Gastroesophageal sphincter (tissue), 4 donors: ENCODE data around the gene EEF1A1. TPM values are rescaled to one million over a fixed set of nuclear protein-coding genes. Genes with fewer than 3 reads are reported as not detected.

Source experiments
- ATAC-seq: fragments of 150-250 bp; one replicate; pipeline ENCODE4 v1.9.1; 2016; ENCODE audit warnings: mild to moderate bottlenecking, moderate library complexity
- H3K27ac ChIP-seq, 4 donors: fragments of 200-600 bp; sonication (generic) in 3 of 4; 1 replicate in 3 of 4; 2 replicates in 1 of 4; pipeline ENCODE4 v1.5.1; 2016 to 2019
- H3K27me3 ChIP-seq: fragments of 200-600 bp; sonication (generic); one replicate; pipeline ENCODE4 v1.5.1; 2019
- H3K36me3 ChIP-seq, 2 donors: fragments of 200-600 bp; sonication (generic); one replicate each; pipeline ENCODE4 v1.5.1; 2019; ENCODE audit warnings: control low read depth in 1 of 2
- H3K4me1 ChIP-seq, 3 donors: fragments of 200-600 bp; sonication (generic); 1 replicate in 2 of 3; 2 replicates in 1 of 3; pipeline ENCODE4 v1.5.1; 2016 to 2019; ENCODE audit warnings: control low read depth in 2 of 3
- H3K4me3 ChIP-seq, 2 donors: fragments of 200-600 bp; sonication (generic); one replicate each; pipeline ENCODE4 v1.5.1; 2019; ENCODE audit warnings: mild to moderate bottlenecking in 1 of 2, moderate library complexity in 1 of 2
- H3K9me3 ChIP-seq, 3 donors: fragments of 200-600 bp; sonication (generic); one replicate each; pipeline ENCODE4 v1.5.1; 2017 to 2019; ENCODE audit warnings: control low read depth in 2 of 3
- CTCF ChIP-seq, 4 experiments: fragments of 200-600 bp in 2 of 4; fragments of 450-650 bp in 2 of 4; sonication (generic) in 1 of 4; IDR thresholded peaks; one replicate each; pipeline ENCODE4 v1.5.1; 2017 to 2019; ENCODE audit warnings: antibody characterized with exemption in 4 of 4, mild to moderate bottlenecking in 2 of 4, moderate library complexity in 2 of 4
- EP300 ChIP-seq: sonication (generic); formaldehyde crosslinking; IDR thresholded peaks from one replicate; pipeline ENCODE4 v1.6.1; 2017; ENCODE audit warnings: antibody characterized with exemption, mild to moderate bottlenecking
- POLR2A ChIP-seq, 2 donors: fragments of 450-650 bp; IDR thresholded peaks; one replicate each; pipeline ENCODE4 v1.6.1; 2017; ENCODE audit warnings: antibody characterized with exemption in 2 of 2, mild to moderate bottlenecking in 2 of 2, moderate library complexity in 1 of 2
- POLR2AphosphoS5 ChIP-seq: sonication (generic); formaldehyde crosslinking; IDR thresholded peaks from one replicate; pipeline ENCODE4 v1.6.1; 2017; ENCODE audit warnings: antibody characterized with exemption
- WGBS, 2 donors: methylation state at CpG; one replicate each; pipeline ENCODE4 v1.1.5; 2018; ENCODE audit warnings: low coverage in 1 of 2; 5-methylcytosine and 5-hydroxymethylcytosine counted together
- total RNA-seq, 4 donors: library from RNA; depleted of rRNA; stranded (reverse); fragments of >200 nt; gene quantifications; one replicate each; pipeline ENCODE4 v1.1.0, GENCODE V29; 2016

EEF1A1 gene
- total RNA-seq, 4 donors from 2014 or later = 7,131 to 12,070 (median 10,987) TPM

- 22 to 31% methylated on average over 3 to 4 of the region's 4 CpGs for WGBS, 2 donors
- no peak for ATAC-seq
These were observed 5.6 kb downstream of the EEF1A1 start for GRCh38 chr6:73515204-73515655.

GRCh38 chr6:73514746-73515110 lies 6.1 kb downstream of the EEF1A1 start:
- Histone ChIP-seq H3K27me3 (no peaks in the 10 kb centered on the region), H3K9me3 (no peaks in the 10 kb centered on the region), H3K36me3 (peaks cover 0 to 63% of the 10 kb centered on the region in 2 donors), H3K4me3 (no peak overlapping the region), H3K27ac (peak overlapping the region in 1 of 4 donors; percentile 56), H3K4me1 (peaks cover 3 to 60% (median 30%) of the 10 kb centered on the region in 3 donors)
- ATAC-seq = no peak
- WGBS, 2 donors = 47 to 53% methylated on average over 3 of the region's 3 CpGs
- TF ChIP-seq EP300 = no peak
- no peak for TF ChIP-seq POLR2A (IDR thresholded peaks at IDR 0.05)
- no peak for TF ChIP-seq POLR2AphosphoS5
- no peak for TF ChIP-seq CTCF (IDR thresholded peaks at IDR 0.05)

More at GRCh38 chr6:73515204-73515655, 5.6 kb downstream of the EEF1A1 start:
- Histone ChIP-seq H3K4me3 (no peak overlapping the region), H3K27ac (peak overlapping the region in 3 of 4 donors; percentile 49 to 69 (median 56)), H3K27me3 (no peaks in the 10 kb centered on the region), H3K4me1 (peaks cover 3 to 61% (median 30%) of the 10 kb centered on the region in 3 donors), H3K36me3 (peaks cover 0 to 63% of the 10 kb centered on the region in 2 donors), H3K9me3 (no peaks in the 10 kb centered on the region)
- TF ChIP-seq POLR2A (IDR thresholded peaks at IDR 0.05) (peak in 1 of 2 donors; percentile 4), CTCF (IDR thresholded peaks at IDR 0.05) (no peak), POLR2AphosphoS5 (peak; percentile 4), EP300 (no peak)

- H3K9me3 ChIP-seq = no peaks in the 10 kb centered on the region
- WGBS, 2 donors = 50 to 51% methylated on average over 2 to 3 of the region's 3 CpGs
- H3K27ac ChIP-seq = peak overlapping the region in 2 of 4 donors; percentile 3 to 56
- no peak overlapping the region for H3K4me3 ChIP-seq
- no peaks in the 10 kb centered on the region for H3K27me3 ChIP-seq
- no peak for ATAC-seq
- TF ChIP-seq POLR2AphosphoS5 (no peak), POLR2A (IDR thresholded peaks at IDR 0.05) (no peak), EP300 (no peak), CTCF (IDR thresholded peaks at IDR 0.05) (no peak)
- peaks cover 0 to 51% of the 10 kb centered on the region in 2 donors for H3K36me3 ChIP-seq
- peaks cover 3 to 47% (median 22%) of the 10 kb centered on the region in 3 donors for H3K4me1 ChIP-seq
These were observed 7.4 kb downstream of the EEF1A1 start for GRCh38 chr6:73513496-73513854.

GRCh38 chr6:73511796-73512195 lies 9.0 kb downstream of the EEF1A1 start:
- ATAC-seq = no peak
- Histone ChIP-seq H3K27ac (no peak overlapping the region), H3K27me3 (no peaks in the 10 kb centered on the region), H3K36me3 (peaks cover 0 to 36% of the 10 kb centered on the region in 2 donors), H3K4me3 (no peak overlapping the region), H3K4me1 (peaks cover 3 to 33% (median 13%) of the 10 kb centered on the region in 3 donors), H3K9me3 (no peaks in the 10 kb centered on the region)
- TF ChIP-seq CTCF (IDR thresholded peaks at IDR 0.05) (no peak), POLR2A (IDR thresholded peaks at IDR 0.05) (no peak), POLR2AphosphoS5 (no peak), EP300 (no peak)
- 90 to 93% methylated on average over 3 to 5 of the region's 7 CpGs for WGBS, 2 donors

- Histone ChIP-seq H3K4me3 (no peak overlapping the region), H3K4me1 (peaks cover 0 to 13% (median 1%) of the 10 kb centered on the region in 3 donors), H3K27me3 (no peaks in the 10 kb centered on the region), H3K27ac (no peak overlapping the region), H3K36me3 (peaks cover 0 to 19% of the 10 kb centered on the region in 2 donors), H3K9me3 (no peaks in the 10 kb centered on the region)
- TF ChIP-seq POLR2A (IDR thresholded peaks at IDR 0.05) (no peak), EP300 (no peak), POLR2AphosphoS5 (no peak), CTCF (IDR thresholded peaks at IDR 0.05) (no peak)
- no peak for ATAC-seq
- 89 to 100% methylated on average over 1 of the region's 1 CpG for WGBS, 2 donors
These were observed 11.0 kb downstream of the EEF1A1 start for GRCh38 chr6:73509851-73510250.
